ENCODE measurements around the gene RPS6KC1.
"Not testable (repeated sequence)": the region's sequence is repeated elsewhere in the genome, so short reads cannot be mapped to it uniquely, and the experiment has no call there.

The RPS6KC1 gene

DNA sequence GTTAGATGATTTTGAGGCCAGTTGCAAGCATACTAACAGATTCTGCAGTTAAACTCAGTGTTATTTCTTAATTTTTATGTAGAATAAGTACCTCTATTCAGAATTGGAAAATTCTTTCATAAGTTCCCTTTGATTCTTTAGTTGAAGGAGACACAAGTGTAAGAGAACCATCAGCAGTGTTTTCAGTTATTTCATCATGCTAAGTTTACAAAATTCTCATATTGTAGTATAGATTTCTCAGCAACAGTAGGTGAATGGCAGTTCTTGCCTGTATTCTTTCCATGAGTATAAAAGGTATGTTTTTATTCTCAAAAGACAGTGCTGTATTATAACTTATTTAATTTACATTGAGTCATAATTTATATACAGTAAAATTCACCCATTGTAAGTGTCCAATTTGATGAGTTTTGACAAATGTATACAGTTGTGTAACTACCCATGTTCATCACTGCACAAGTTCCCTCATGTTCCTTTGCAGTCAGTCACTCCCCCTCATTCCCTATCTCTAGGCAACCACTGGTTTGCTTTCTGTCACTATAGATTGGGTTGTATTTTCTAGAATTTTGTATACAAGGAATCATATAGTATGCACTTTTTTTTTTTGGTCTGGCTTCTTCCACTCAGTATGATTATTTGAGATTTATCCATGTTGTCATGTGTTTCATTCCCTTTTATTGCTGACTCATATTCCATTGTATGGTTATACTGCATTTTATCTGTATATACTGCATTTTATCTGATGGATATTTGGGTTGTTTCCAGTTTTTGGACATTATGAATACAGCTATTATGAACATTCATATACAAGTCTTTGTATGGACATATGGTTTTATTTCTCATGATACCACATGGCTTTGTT, 3.9 kb downstream of the RPS6KC1 start:
- DNase-seq (ENCODE audit: low read depth) = no peak

DNA sequence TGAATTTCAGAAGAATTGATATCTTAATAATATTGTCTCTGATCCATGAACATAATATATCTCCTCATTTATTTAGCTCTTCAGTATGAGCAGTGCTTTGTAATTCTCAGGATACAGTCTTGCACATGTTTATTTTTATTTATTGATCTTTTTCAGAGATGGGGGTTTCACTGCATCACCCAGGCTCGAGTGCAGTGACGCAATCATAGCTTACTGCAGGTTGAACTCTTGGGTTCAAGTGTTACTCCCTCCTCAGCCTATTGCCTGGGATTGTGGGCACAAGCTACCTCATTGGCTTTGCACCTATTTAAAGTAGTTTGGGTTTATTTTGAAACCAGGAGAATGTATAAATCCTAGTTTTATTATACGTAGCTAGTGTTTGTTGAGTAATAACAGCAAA, 4.7 kb downstream of the RPS6KC1 start:
- DNase-seq (ENCODE audit: low read depth) = no peak

DNA sequence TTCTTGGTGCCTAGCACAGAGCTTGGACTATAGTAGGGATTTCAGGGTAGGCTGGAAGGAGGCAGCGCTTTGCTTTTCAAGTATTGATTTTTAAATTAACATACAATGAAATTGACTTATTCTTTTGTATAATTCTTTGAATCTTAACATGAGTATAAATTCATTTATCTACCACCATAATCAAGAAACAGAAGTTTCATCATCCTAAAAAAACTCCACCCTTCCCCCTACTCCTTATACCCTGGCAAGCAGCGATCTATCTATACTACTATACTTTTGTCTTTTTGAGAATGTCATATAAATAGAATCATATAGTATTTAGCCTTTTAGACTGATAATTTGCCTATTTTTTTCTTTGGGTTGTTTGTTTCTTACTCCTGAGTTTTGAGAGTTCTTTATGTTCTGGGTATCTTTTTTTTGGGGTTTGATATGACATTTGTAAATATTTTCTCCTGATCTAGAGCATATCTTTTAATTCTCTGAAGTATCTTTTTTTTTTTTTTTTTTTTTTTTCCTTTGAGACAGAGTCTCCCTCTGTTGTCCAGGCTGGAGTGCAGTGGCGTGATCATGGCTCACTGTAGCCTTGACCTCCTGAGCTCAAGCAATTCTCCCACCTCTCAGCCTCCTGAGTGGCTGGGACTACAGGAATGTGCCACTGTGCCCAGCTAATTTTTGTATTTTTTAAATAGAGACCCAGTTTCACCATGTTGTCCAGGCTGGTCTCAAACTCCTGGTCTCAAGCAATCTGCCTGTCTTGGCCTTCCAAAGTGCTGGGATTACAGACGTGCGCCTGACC, 6.4 kb downstream of the RPS6KC1 start:
- DNase-seq (ENCODE audit: low read depth) = no peak

DNA sequence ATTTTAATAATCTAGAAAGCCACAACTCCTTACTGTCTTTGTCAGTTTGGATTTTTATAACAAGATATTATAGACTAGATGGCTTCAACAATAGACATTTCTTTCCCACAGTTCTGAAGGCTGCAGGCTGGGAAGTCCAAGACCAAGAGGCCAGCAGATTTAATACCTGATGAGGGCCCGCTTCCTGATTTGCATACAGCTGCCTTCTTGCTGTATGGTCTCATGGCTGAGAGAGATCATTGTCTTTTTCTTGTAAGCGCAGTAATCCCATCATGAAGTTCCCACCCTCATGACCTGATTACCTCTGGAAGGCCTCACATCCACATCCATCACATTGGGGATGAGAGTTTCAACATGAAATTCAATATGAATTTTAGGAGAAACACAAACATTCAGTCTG, 9.8 kb downstream of the RPS6KC1 start:
- DNase-seq (ENCODE audit: low read depth) = no peak

DNA sequence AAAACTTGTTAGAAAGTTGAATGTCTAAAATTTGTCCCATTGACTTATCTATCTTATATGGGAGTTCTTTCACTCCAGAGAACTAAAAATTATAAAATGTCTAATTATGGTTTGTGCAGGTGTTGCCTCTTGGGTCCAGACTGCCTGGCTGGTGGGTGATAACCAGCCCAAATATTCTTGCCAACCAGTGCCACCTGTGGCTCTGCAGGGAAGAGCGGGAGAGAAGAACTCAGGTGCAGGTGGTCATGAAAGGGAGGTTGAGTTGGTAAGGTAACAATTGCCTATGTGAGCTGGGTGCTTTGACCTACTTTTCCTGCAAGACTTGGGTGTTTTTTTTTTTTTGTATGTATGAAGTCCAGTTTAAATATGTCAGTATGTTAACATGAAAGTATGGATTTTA, 10.2 kb downstream of the RPS6KC1 start:
- DNase-seq (ENCODE audit: low read depth) = no peak

DNA sequence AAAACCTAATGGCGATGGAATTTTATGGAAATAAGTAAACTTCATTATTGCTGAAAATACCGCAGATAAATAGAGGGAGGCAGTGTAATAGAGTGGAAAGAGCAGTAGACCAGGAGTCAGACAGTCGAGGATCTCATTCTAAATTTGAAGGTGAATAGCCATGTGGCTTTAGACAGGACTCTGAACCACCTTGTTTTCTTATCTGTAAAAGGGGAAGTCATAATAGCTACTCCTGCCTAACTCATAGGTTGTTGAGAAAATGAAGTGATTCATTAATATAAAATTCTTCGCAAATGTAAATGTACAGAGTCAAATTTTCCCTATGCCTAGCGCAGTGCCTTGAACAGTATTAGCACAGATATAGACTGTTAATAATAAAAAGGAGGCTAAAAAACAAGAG, 14.8 kb downstream of the RPS6KC1 start:
- DNase-seq (ENCODE audit: low read depth) = no peak

DNA sequence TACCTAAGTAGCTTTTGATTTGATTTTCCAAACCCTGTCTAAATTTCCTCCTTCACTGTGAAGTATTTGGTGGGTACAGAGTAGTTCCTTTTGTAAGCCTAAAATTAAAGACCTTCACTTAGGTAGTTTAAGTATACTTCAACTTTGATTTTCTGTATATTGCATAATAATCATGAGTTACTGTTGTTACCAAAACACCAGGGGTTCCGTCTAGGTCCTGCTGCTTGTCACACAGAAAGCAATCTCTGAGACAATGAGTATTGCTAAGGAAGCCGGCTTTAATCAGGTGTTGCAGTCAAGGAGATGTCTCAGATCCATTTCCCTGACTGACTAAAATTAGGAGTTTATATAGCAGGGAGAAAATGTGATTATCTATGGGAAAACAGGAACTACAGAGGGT, 15.3 kb downstream of the RPS6KC1 start:
- DNase-seq (ENCODE audit: low read depth) = no peak

DNA sequence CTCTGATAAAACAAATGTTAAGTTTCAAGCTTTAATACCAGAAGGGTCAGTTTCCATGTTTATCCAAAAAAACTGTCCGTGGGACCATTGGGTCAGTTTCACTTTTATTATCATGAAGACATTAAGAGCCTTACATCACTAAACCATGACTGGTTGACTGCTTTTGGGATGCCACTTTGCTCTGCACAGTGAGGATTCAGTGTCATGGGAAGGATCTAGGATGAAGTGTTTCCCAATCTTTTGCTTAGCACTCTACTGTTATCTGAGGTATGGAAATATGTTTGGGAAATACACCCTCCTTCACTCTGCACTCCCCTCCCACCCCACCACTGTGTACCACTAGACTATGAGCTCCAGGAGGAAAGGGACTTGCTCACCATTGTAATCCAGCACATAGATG, 16.3 kb downstream of the RPS6KC1 start:
- DNase-seq (ENCODE audit: low read depth) = no peak

DNA sequence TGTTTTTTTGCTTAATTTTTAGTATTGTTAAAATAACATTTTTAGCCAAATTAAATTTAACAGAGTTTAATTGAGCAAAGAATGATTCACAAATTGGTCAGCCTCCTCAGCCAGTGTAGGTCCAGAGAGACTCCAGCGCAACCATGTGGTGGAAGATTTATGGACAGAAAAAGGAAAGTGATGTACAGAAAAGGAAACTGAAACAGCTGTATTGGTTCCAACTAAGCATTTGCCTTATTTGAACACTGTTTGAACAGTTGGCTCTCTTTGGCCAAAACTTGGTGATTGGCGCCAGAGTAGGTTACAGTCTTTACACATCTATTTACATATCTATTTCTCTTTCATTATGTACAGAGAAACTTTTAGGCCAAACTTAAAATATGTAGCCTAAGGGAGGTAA, 19.4 kb downstream of the RPS6KC1 start:
- DNase-seq (ENCODE audit: low read depth) = no peak

DNA sequence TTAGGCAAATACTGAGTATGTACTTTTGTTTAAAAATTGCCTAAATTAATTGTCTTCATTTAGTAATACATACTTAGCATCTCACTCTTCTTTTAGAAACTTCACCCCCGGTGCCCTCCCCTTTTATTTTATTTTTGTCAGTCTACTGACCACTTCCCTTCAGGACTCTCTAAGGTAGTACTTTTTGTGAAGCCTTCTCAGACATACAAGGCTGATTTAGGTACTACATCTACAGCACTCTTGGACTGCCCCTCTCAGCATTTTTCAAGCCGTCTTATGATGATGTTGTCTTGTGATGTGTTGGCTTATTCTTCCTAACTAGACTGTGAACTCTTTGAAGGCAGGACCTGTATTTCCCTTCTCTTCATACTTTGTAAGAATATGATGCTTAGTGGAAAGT, 24.7 kb downstream of the RPS6KC1 start:
- no peak for DNase-seq (ENCODE audit: low read depth)

DNA sequence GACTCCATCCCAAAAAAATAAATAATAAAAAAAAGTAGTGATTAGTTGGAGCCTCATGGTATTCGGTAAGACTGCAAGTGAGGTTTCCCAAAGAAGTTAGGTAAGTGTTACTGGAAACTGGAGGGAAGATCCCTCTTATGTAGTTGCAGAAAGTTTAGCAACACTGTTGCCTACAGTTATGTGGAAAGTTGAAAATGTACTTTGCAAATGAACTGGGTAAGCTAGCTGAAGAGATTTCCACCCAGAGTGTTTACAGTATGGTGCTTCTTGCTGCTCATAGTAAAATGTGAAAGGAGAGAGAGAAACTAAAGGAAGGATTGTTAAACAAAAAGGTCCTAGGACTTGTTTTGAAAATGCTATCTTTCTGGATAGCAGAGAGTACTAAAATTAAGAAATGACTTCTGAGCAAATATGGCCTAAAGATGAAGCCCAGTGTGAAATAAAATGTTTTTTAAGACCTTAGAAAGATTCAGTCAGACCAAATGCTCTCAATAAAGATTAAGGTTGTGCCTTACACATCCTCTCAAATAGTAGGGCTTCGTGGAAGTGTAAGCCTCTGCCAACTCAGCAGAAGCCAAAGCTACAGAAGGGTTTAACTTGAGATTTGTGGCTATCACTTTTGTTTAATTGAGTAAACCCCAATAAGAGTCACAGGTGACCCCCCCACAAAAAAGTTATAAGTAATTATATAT, 31.5 kb downstream of the RPS6KC1 start:
- no peak for DNase-seq (ENCODE audit: low read depth)

DNA sequence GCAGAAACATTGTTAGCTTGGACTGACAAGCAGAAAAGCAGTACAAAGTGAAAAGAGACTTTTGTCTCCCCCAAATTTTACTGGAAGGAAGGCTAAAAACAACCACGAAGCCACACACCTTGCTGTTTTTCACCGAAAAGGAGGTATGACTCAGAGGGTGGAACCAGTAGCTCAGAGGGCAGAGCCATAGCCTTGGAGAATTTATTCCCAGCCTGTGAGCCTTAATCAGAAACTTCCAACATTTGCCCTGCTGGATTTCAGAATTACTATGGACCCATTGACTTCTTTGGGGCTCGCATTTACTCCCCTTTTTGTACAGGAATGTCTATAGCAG, 32.0 kb downstream of the RPS6KC1 start:
- no peak for DNase-seq (ENCODE audit: low read depth)

DNA sequence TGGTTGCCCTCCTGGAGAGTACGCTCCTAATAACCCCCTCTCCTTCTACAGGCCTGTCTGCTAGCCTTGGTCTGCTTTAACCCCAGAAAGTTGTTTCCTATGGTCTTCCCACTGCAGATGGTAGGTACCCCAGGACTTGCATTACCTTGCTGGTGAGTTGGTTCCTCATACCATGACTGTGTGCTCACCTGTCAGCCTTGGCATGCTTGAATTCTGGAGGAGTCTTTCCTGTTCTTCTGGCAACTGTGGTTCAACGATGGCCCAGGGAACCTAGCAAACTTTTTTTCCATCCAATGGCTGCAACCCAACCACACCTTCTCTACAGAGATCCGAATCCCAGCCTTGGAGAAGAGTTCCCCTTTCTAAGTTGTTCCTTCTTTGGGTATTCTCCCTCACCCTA, 36.9 kb downstream of the RPS6KC1 start:
- no peak for DNase-seq (ENCODE audit: low read depth)

DNA sequence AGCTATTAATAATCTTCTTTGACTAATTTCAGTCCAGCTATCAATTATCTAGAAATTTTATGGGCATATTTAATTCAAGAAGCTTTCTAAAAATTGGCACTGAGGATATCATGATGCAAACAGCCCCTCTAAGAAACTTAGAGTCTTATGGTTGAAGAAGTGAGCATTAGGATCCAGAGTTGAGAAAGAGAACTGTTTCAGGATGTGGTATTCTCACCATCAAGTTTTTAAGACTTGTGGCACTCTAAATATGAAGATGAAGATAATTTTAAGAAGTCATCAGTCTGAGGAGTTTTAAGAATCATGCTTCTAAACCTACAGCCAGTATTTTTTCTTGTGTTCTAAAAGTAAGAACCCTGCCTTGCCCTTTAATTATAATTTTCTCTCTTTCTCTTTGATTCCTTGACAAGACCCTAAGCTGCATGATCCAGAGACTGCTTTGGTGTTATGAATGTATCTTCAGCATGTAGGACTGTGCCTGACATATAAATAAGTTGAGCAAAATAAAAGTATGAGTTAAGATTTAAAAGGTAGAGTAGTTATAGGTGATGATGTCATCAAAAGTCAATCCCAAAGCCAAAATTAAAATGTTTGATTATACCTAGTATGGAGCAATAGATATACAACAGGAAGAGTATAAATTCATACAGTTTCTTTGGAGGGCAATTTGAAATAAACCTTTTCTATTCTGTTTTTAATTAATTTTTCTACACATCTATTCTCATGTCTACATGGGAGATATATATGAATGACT, 39.1 kb downstream of the RPS6KC1 start:
- no peak for DNase-seq (ENCODE audit: low read depth)

DNA sequence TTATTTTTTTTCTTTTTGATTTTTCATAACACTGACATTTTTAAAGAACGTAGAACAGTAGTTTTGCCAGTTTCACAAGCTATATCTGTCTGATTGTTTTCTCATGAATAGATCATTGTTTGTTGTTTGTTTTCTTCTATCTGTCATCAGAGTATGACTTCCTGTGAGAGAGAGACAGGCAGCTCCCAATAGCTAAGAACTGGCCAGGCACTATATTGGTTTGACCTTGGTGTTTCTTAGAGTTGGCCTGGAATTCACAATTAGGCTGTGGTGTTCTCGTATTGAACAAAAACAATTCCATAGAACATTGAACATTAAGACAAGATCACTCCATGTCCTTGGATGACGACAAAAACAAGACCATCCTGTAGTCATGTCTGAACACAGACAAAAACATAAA, 43.4 kb downstream of the RPS6KC1 start:
- DNase-seq (ENCODE audit: low read depth) = no peak

DNA sequence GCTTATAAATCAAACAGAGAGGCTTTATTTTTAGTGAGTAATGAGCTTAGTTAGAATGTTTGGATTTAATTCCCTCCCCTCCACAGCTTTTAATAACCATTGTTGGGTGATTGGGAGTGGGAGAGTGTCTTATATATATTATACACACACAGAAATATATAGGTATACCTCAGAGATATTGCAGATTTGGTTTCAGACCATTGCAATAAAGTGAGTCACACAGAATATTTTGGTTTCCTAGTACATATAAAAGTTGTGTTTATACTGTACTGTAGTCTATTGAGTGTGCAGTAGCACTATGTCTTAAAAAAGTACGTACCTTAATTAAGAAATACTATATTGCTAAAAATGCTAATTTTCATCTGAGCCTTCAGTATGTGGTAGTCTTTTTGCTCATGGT, 44.4 kb downstream of the RPS6KC1 start:
- DNase-seq (ENCODE audit: low read depth) = no peak

DNA sequence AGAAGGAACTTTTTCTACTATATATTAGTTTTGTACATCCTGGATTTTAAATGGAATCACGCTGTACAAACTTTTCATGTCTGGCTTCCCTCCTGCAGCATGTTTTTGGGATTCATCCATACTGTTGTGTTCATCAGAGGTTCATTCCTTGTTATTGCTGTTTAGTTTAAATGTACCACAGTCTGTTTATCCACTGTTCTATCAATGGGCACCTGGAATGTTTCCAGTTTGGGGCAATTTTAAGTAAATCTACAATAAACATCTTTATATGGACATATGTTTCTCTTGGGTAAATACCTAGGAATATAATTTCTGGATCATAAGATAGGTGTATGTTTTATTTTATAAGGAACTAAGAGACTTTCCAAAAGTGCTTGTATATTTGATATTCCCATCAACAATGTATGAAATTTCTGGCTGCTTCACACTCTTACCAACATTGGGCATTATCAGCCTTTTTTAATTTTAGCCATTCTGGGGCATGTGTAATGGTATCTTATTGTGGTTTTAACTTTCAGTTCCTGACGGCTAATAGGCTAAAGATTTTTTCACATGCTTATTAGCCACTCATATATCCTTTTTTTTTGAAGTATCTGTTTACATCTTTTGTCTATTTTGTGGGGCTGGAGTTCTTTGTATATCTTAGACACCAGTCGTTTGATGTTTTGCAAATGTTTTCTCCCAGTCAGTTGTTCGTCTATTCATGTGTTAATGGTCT, 48.8 kb downstream of the RPS6KC1 start:
- DNase-seq (ENCODE audit: low read depth) = no peak

DNA sequence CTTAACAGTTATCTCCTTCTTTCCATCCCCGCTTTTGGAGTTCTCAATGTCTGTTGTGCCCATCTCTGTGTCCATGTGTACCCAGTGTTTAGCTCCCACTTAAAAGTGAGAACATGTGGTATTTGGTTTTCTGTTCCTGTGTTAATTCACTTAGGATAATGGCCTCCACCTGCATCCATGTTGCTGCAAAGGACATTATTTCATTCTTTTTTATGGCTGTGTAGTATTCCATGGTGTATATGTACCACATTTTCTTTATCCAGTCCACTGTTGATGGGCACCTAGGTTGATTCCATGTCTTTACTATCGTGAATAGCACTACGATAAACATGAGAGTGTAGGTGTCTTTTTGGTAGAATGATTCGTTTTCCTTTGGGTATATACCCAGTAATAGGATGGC, 49.5 kb downstream of the RPS6KC1 start:
- DNase-seq (ENCODE audit: low read depth) = not testable (repeated sequence)

DNA sequence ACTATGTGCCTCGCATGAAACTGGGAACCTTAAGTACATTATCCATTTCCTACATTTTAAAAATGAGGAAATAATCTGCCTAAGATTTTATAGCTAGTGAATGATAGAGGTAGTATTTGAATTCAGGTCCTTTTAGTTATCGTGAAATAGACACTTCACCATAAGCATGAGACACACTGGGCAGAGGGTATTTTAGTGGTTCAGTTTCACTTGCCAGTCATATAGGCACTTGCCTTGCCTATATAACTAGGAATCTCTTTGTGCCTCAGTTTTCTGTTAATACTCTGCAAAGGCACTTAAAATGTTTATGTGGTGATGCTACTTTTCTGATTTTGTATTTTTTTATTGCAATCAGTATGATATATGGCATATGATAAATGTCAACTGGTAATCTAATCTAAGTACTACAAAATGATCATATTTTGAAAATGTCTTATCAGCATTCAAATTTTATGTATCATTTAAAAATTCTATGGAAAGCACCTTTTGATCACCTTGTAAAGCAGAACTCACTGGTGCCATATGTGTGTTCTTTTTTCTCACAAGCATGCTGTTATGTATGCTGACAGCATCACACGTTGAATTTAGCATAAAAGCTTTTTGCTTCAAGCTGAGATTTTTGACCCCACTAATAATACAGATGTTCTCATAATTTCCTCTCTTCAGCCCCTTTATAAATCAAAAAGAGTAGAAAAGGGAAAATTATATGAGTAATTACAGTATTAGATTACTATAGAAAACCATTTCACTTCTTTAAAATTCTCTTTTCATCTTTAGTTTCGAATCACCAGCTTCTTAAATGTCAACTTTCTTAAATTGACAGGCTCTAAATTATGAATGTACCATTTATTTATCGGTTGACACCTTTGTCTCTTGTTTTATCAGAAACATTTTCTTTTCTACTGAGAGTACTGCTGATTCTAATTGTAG, 52.6 kb downstream of the RPS6KC1 start:
- no peak for DNase-seq (ENCODE audit: low read depth)

DNA sequence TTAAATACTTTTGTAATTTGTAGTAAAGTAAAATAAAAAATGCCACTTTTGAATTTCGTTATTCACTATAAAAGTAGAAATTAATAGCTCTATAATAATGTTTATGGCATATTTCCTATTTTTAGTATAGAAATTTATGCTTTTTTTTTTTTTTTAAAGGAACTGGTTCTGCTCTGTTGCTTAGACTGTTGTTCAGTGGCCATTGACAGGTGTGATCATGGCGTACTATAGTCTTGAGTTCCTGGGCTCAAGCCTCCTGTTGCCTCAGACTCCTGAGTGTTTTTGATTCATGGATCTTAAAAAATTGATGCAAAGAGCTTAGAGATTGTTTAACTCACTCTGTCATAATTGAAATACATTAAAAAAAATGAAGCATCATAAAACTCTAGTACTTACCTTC, 53.6 kb downstream of the RPS6KC1 start:
- no peak for DNase-seq (ENCODE audit: low read depth)

DNA sequence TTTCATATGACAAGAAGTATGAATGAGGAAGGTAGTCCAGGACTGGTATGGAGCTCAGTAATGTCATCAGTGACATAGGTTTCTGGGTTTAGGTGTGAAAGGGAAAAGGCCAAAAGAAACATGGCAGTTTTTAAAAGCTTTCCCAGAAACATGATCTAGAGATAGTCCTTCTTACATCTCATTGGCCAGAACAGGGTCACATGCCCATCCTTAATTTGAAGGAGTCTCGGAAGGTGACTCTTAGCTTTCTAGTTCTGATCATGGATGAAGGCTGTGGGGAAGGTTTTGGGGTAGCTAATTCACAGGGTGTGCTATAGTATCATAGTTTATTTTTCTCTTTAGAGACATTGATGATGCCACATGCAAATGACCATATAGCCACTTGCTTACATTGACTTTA, 55.3 kb downstream of the RPS6KC1 start:
- DNase-seq (ENCODE audit: low read depth) = no peak

All from activated T-helper 9 cell treated with anti-CD3 and anti-CD28 coated beads, Interleukin-2, amount 50 U/mL, for 16 hours (primary cell).